ENCODE data around the gene TXNDC15. TPM values are rescaled to one million over a fixed set of nuclear protein-coding genes. Genes with fewer than 3 reads are reported as not detected.
"Not testable (repeated sequence)": the region's sequence is repeated elsewhere in the genome, so short reads cannot be mapped to it uniquely, and the experiment has no call there.

The TXNDC15 gene
- total and polyA plus RNA-seq, 5 donors: 53.8 to 77.0 (median 68.5) TPM

DNA sequence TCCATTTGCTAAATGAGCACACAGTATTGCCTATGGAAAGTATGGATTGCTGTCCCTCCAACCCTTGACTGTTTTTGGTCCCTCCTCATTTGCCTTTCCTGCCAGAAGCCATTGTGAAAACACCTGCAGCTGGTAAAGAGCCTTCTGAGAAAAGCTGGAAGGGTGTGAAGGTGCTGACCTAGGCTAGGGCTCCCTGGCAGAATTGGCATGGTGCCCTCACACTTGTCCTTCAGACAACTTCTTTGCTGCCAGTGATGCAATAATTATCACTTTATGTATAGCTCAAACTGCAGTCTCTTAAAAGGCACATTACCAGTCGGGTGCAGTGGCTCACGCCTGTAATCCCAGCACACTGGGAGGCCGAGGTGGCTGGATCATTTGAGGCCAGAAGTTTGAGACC is 4.2 kb downstream of the TXNDC15 start:
- no peak for ATAC-seq
- no peak overlapping the region for H3K27ac ChIP-seq (ENCODE audit: low read length)
- intact Hi-C loops (cut with DNase I): no loop called here

DNA sequence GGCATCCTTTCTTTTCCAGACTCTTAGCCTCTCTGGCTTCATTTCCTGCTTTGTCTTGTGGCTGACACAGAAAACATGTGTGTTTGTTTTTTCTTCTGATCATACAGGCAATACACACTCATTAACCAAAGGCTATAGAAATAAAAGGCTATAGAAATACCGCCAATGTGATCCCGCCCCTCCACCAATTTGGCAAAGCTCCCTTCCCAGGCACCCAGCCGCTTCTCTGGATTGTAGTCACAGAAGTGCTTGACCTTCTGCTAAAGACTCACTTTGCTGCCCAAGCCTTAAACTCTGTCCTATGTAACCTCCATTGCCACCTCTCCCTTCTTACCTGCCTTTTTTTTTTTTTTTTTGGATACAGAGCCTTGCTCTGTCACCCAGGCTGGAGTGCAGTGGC is 5.3 kb downstream of the TXNDC15 start:
- ATAC-seq: no peak
- Histone ChIP-seq H3K27ac (ENCODE audit: low read length) (peak overlapping the region; percentile 16), H3K4me1 (ENCODE audit: control insufficient read depth, insufficient read depth, low read length) (peaks cover 3% of the 10 kb centered on the region)

More for the DNA sequence above, 4.2 kb downstream of the TXNDC15 start:
- WGBS: 83% methylated on average over 3 of the region's 3 CpGs
- DNase-seq: no peak
- no peak overlapping the region for H3K4me3 ChIP-seq (ENCODE audit: low read length)
- H3K9me3 ChIP-seq (ENCODE audit: control insufficient read depth, low read length): no peaks in the 10 kb centered on the region
- no peaks in the 10 kb centered on the region for H3K27me3 ChIP-seq (ENCODE audit: control insufficient read depth, insufficient read depth)
- peaks cover 3% of the 10 kb centered on the region for H3K4me1 ChIP-seq (ENCODE audit: control insufficient read depth, insufficient read depth, low read length)

DNA sequence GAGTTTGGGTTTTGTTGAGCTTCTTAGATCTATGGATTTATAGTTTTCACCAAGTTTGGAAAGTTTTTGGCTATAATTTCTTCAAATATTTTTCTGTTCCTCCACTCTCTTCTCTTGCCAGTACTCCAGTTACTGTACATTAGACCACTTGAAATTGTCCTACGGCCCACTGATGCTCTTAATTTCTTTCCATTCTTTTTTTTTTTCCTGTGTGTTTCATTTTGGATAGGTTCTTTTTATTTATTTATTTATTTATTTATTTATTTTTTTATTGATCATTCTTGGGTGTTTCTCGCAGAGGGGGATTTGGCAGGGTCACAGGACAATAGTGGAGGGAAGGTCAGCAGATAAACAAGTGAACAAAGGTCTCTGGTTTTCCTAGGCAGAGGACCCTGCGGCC is 6.8 kb downstream of the TXNDC15 start:
- H3K4me3 ChIP-seq (ENCODE audit: low read length); H3K4me1 ChIP-seq (ENCODE audit: control insufficient read depth, insufficient read depth, low read length); H3K27ac ChIP-seq (ENCODE audit: low read length); ATAC-seq; H3K27me3 ChIP-seq (ENCODE audit: control insufficient read depth, insufficient read depth); intact Hi-C loops (cut with DNase I); DNase-seq; H3K9me3 ChIP-seq (ENCODE audit: control insufficient read depth, low read length): not testable (repeated sequence)
- 75% methylated on average over 2 of the region's 3 CpGs for WGBS

More for the DNA sequence above, 5.3 kb downstream of the TXNDC15 start:
- Histone ChIP-seq H3K4me3 (ENCODE audit: low read length) (no peak overlapping the region), H3K27me3 (ENCODE audit: control insufficient read depth, insufficient read depth) (no peaks in the 10 kb centered on the region), H3K9me3 (ENCODE audit: control insufficient read depth, low read length) (no peaks in the 10 kb centered on the region)
- no peak for DNase-seq
- intact Hi-C loops (cut with DNase I): no loop called here
- 71% methylated on average over 3 of the region's 3 CpGs for WGBS

DNA sequence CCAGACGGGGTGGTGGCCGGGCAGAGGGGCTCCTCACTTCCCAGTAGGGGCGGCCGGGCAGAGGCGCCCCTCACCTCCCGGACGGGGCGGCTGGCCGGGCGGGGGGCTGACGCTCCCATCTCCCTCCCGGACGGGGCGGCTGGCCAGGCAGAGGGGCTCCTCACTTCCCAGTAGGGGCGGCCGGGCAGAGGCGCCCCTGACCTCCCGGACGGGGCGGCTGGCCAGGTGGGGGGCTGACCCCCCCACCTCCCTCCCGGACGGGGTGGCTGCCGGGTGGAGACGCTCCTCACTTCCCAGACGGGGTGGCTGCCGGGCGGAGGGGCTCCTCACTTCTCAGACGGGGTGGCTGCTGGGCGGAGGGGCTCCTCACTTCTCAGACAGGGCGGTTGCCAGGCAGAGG is 7.5 kb downstream of the TXNDC15 start:
- H3K27ac ChIP-seq (ENCODE audit: low read length); ATAC-seq; H3K4me3 ChIP-seq (ENCODE audit: low read length); H3K9me3 ChIP-seq (ENCODE audit: control insufficient read depth, low read length); H3K27me3 ChIP-seq (ENCODE audit: control insufficient read depth, insufficient read depth); intact Hi-C loops (cut with DNase I); H3K4me1 ChIP-seq (ENCODE audit: control insufficient read depth, insufficient read depth, low read length): not testable (repeated sequence)
- DNase-seq: peak in 1 of 3 donors; percentile 62
- 98% methylated on average over 26 of the region's 30 CpGs for WGBS

DNA sequence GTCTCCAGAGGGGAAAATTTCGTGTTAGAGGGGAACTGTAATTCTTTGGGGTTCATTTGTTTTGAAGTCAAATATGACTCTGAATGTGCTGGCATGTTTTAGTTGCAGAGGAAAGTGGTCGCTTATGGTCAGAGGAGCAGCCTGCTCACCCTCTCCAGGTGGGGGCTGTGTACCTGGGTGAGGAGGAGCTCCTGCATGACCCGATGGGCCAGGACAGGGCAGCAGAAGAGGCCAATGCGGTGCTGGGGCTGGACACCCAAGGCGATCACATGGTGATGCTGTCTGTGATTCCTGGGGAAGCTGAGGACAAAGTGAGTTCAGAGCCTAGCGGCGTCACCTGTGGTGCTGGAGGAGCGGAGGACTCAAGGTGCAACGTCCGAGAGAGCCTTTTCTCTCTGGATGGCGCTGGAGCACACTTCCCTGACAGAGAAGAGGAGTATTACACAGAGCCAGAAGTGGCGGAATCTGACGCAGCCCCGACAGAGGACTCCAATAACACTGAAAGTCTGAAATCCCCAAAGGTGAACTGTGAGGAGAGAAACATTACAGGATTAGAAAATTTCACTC is 13.5 kb downstream of the TXNDC15 start:
- Histone ChIP-seq H3K9me3 (ENCODE audit: control insufficient read depth, low read length) (no peaks in the 10 kb centered on the region), H3K4me3 (ENCODE audit: low read length) (no peak overlapping the region), H3K27ac (ENCODE audit: low read length) (no peak overlapping the region), H3K4me1 (ENCODE audit: control insufficient read depth, insufficient read depth, low read length) (peaks cover 3% of the 10 kb centered on the region), H3K27me3 (ENCODE audit: control insufficient read depth, insufficient read depth) (no peaks in the 10 kb centered on the region)
- DNase-seq (no peak), ATAC-seq (peak; percentile 13 to 19)
- intact Hi-C loops (cut with DNase I): no loop called here
- 88% methylated on average over 14 of the region's 14 CpGs for WGBS

DNA sequence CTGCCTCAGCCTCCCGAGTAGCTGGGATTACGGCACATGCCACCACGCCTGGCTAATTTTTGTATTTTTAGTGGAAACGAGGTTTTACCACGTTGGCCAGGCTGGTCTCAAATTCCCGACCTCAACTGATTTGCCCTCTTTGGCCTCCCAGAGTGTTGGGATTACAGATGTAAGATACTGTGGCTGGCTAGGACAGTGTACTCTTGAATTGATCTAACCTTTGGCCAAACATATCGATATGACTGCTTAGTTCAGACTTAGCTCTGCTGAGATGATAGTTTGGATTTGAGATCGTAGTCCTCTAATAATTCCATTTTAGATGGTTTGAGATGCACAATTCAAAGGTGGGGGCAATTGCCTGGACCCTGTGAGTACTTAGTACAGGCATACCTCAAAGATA is 15.2 kb downstream of the TXNDC15 start:
- DNase-seq (no peak), ATAC-seq (no peak)
- Histone ChIP-seq H3K4me1 (ENCODE audit: control insufficient read depth, insufficient read depth, low read length) (peaks cover 3% of the 10 kb centered on the region), H3K9me3 (ENCODE audit: control insufficient read depth, low read length) (no peaks in the 10 kb centered on the region), H3K27me3 (ENCODE audit: control insufficient read depth, insufficient read depth) (no peaks in the 10 kb centered on the region), H3K27ac (ENCODE audit: low read length) (no peak overlapping the region), H3K4me3 (ENCODE audit: low read length) (no peak overlapping the region)
- intact Hi-C loops (cut with DNase I): no loop called here
- 96% methylated on average over 8 of the region's 8 CpGs for WGBS

DNA sequence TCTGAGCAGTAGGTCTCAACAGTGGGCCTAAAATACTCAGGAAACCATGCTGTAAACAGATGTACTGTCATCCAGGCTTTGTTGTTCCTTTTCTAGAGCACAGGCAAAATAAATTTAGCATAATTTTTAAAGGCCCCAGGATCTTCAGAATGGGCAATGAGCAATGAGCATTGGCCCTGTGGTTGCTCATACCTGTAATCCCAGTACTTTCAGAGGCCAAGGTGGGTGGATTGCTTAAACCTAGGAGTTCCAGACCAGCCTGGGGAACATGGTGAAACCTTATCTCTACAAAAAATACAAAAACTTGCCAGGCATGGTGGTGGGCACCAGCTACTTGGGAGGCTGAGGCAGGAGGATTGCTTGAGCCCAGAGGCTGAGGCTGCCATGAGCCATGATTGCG is 17.3 kb downstream of the TXNDC15 start:
- ATAC-seq (no peak), DNase-seq (no peak)
- intact Hi-C loops (cut with DNase I): no loop called here
- no peak overlapping the region for H3K4me3 ChIP-seq (ENCODE audit: low read length)
- H3K27ac ChIP-seq (ENCODE audit: low read length): no peak overlapping the region
- no peaks in the 10 kb centered on the region for H3K9me3 ChIP-seq (ENCODE audit: control insufficient read depth, low read length)
- 98% methylated on average over 1 of the region's 1 CpG for WGBS
- no peaks in the 10 kb centered on the region for H3K27me3 ChIP-seq (ENCODE audit: control insufficient read depth, insufficient read depth)
- H3K4me1 ChIP-seq (ENCODE audit: control insufficient read depth, insufficient read depth, low read length): peaks cover 2% of the 10 kb centered on the region

DNA sequence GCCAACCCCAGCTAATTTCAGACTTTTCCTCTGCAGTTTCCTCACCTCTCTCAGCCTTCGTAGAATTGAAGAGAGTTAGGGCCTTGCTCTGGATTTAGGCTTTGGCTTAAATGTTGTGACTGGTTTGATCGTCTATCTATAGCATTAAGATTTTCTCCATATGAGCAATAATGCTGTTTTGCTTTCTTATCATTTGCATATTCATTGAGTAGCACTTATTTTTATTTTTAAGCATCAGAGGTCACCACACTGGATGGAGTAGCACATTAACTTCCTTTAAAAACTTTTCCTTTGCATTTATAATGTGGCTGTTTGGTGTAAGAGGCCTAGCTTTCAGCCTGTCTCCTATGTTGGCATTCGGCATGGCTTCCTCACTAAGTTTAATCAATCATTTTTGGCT is 18.1 kb downstream of the TXNDC15 start:
- H3K27ac ChIP-seq (ENCODE audit: low read length): no peak overlapping the region
- intact Hi-C loops (cut with DNase I): no loop called here
- ATAC-seq: no peak

DNA sequence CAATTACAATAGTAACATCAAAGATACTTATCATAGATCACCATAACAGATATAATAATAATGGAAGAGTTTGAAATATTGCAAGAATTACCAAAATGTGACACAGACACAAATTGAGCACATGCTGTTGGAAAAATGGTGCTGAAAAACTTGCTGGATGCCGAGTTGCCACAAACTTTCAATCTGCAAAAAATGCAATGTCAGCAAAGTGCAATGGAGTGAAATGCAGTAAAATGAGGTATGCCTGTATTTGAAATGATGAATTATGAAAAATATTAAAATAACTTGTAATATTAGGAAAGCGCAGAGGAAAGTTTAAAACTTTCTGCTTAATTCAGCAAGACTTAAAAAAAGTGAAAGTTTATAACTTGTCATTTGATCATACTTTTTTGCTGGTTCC is 18.8 kb downstream of the TXNDC15 start:
- no peak for ATAC-seq
- H3K27ac ChIP-seq (ENCODE audit: low read length): no peak overlapping the region
- intact Hi-C loops (cut with DNase I): no loop called here
- WGBS: 89% methylated on average over 2 of the region's 2 CpGs
- no peaks in the 10 kb centered on the region for H3K27me3 ChIP-seq (ENCODE audit: control insufficient read depth, insufficient read depth)
- no peaks in the 10 kb centered on the region for H3K9me3 ChIP-seq (ENCODE audit: control insufficient read depth, low read length)
- H3K4me1 ChIP-seq (ENCODE audit: control insufficient read depth, insufficient read depth, low read length): no peaks in the 10 kb centered on the region
- H3K4me3 ChIP-seq (ENCODE audit: low read length): no peak overlapping the region
- DNase-seq: no peak

More for the DNA sequence above, 18.1 kb downstream of the TXNDC15 start:
- Histone ChIP-seq H3K4me3 (ENCODE audit: low read length) (no peak overlapping the region), H3K9me3 (ENCODE audit: control insufficient read depth, low read length) (no peaks in the 10 kb centered on the region), H3K27me3 (ENCODE audit: control insufficient read depth, insufficient read depth) (no peaks in the 10 kb centered on the region), H3K4me1 (ENCODE audit: control insufficient read depth, insufficient read depth, low read length) (no peaks in the 10 kb centered on the region)
- no peak for DNase-seq
- 91% methylated on average over 3 of the region's 3 CpGs for WGBS

DNA sequence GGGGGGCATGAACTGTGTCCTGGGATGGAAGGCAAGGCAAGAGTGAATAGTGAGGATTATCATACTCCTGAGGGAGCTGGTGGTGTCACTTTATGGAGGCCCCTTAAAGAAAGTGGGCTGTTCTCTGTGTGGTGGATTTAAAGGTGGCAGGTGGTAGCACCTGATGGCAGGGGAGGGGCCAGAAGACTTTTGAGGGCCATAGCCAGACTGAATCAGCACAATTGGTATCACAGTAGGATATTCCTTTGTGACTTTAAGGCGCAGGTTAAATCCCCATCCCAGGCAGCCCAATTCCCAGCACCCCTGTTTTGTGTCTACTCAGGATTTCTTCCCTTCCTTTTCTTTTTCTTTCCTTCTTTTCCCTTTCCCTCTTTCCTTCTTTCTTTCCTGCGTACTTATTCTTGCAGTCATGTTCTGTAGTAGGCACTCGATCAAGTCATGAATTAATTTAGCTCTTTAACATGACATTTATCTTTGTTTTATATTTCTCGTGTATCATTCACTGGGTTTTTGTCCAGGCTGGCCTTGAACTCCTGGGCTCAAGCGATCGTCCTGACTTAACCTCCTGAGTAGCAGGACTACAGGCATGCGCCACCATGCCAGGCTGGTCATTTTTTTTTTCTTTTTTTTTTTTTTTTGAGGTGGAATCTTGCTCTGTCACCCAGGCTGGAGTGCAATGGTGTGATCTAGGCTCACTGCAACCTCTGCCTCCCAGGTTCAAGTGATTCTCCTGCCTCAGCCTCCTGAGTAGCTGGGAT is 19.8 kb downstream of the TXNDC15 start:
- Histone ChIP-seq H3K4me3 (ENCODE audit: low read length) (no peak overlapping the region), H3K27me3 (ENCODE audit: control insufficient read depth, insufficient read depth) (no peaks in the 10 kb centered on the region), H3K4me1 (ENCODE audit: control insufficient read depth, insufficient read depth, low read length) (no peaks in the 10 kb centered on the region), H3K9me3 (ENCODE audit: control insufficient read depth, low read length) (no peaks in the 10 kb centered on the region), H3K27ac (ENCODE audit: low read length) (no peak overlapping the region)
- no peak for ATAC-seq
- DNase-seq: no peak
- 94% methylated on average over 7 of the region's 7 CpGs for WGBS
- intact Hi-C loops (cut with DNase I): no loop called here

DNA sequence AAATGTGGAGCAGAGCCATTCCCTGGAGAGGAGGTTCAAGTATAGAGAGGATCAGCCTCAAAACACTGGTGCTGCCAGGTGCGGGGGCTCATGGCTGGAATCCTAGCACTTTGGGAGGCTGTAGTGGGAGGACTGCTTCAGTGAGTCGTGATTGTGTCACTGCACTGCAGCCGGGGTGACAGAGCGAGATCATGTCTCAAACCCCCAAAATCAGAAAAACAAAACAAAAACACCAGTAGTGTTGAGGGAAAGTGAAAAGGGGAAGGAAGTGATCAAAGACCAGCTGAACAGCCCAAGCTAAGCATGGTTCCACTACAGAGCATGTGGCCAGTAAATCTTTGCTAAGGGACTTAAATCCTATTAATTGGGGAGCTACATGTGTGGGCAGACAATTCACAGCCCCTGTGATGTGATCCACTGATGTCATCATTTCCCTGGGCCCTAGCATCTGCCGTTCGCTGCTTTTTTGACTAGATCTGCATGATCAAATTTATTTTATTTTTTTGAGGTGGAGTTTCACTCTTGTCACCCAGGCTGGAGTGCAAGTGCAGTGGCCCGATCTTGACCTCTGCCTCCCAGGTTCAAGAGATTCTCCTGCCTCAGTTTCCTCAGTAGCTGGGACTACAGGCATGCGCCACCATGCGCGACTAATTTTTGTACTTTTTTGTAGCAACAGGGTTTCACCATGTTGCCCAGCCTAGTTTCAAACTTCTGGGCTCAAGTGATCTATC is 28.1 kb downstream of the TXNDC15 start:
- intact Hi-C loops (cut with DNase I): loop anchor here in 1 of 4 donors (10.0 kb wide), 2 partner anchors 57 to 147 kb away; partner anchors contain the start of genes C5orf24 and DDX46
- Histone ChIP-seq H3K9me3 (ENCODE audit: control insufficient read depth, low read length) (no peaks in the 10 kb centered on the region), H3K27ac (ENCODE audit: low read length) (no peak overlapping the region), H3K4me3 (ENCODE audit: low read length) (no peak overlapping the region), H3K4me1 (ENCODE audit: control insufficient read depth, insufficient read depth, low read length) (no peaks in the 10 kb centered on the region), H3K27me3 (ENCODE audit: control insufficient read depth, insufficient read depth) (no peaks in the 10 kb centered on the region)
- DNase-seq (no peak), ATAC-seq (no peak)
- 80% methylated on average over 10 of the region's 10 CpGs for WGBS
